ENCODE measurements around the gene RNF19B.

DNA sequence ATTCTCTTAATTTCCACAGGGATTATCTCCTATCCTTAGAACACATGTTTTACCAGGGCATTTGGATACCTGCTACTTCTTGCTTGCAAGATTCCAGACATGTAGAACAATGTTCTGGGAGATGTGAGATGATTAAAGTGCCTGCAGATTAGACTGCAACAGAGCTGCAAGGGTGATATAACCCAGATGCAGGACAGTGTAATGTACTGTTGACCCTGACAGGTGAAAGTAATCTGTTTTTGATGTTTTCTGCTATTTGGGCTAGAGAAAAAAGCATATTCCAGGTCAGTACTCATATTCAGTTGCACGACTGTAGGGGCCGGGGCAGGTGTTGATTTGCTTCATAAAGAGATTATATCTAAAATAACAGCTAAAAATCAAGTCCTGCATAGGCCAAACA is 36.3 kb downstream of the RNF19B start:
- no peak for TF ChIP-seq TCF3 (IDR thresholded peaks at IDR 0.05; ENCODE audit: borderline replicate concordance, insufficient read depth, low read depth, low read length)
- no peak for TF ChIP-seq BHLHE40 (IDR thresholded peaks at IDR 0.05; ENCODE audit: borderline replicate concordance in 1 of 2, low read depth in 2 of 2, low read length in 1 of 2)
- no peak for TF ChIP-seq WRNIP1 (IDR thresholded peaks at IDR 0.05; ENCODE audit: borderline replicate concordance, low read depth, low read length)
- no peak for TF ChIP-seq MYC (IDR thresholded peaks at IDR 0.05; ENCODE audit: insufficient read depth, insufficient read length, insufficient replicate concordance, low read length, severe bottlenecking)
- TF ChIP-seq, protein P1, sequence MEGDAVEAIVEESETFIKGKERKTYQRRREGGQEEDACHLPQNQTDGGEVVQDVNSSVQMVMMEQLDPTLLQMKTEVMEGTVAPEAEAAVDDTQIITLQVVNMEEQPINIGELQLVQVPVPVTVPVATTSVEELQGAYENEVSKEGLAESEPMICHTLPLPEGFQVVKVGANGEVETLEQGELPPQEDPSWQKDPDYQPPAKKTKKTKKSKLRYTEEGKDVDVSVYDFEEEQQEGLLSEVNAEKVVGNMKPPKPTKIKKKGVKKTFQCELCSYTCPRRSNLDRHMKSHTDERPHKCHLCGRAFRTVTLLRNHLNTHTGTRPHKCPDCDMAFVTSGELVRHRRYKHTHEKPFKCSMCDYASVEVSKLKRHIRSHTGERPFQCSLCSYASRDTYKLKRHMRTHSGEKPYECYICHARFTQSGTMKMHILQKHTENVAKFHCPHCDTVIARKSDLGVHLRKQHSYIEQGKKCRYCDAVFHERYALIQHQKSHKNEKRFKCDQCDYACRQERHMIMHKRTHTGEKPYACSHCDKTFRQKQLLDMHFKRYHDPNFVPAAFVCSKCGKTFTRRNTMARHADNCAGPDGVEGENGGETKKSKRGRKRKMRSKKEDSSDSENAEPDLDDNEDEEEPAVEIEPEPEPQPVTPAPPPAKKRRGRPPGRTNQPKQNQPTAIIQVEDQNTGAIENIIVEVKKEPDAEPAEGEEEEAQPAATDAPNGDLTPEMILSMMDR (IDR thresholded peaks at IDR 0.05 in 2 of 3, conservative IDR thresholded peaks at IDR 0.05 in 1 of 3; ENCODE audit: control insufficient read depth in 2 of 3, extremely low read depth in 1 of 3, insufficient read depth in 1 of 3, low read depth in 3 of 3, low read length in 3 of 3): no peak
- TF ChIP-seq EZH2 (IDR thresholded peaks at IDR 0.05; ENCODE audit: borderline replicate concordance, control insufficient read depth, low read depth, low read length): no peak
- no peak for TF ChIP-seq CEBPB (IDR thresholded peaks at IDR 0.05; ENCODE audit: borderline replicate concordance in 1 of 2, low read depth in 2 of 2, low read length in 2 of 2)
